Gastroesophageal sphincter (tissue), 4 donors: Measurements from ENCODE around the gene RAD51B. TPM values are rescaled to one million over a fixed set of nuclear protein-coding genes. Genes with fewer than 3 reads are reported as not detected.

Source experiments
- ATAC-seq: fragments of 150-250 bp; one replicate; pipeline ENCODE4 v1.9.1; 2016; ENCODE audit warnings: mild to moderate bottlenecking, moderate library complexity
- H3K27ac ChIP-seq, 4 donors: fragments of 200-600 bp; sonication (generic) in 3 of 4; 1 replicate in 3 of 4; 2 replicates in 1 of 4; pipeline ENCODE4 v1.5.1; 2016 to 2019
- H3K27me3 ChIP-seq: fragments of 200-600 bp; sonication (generic); one replicate; pipeline ENCODE4 v1.5.1; 2019
- H3K36me3 ChIP-seq, 2 donors: fragments of 200-600 bp; sonication (generic); one replicate each; pipeline ENCODE4 v1.5.1; 2019; ENCODE audit warnings: control low read depth in 1 of 2
- H3K4me1 ChIP-seq, 3 donors: fragments of 200-600 bp; sonication (generic); 1 replicate in 2 of 3; 2 replicates in 1 of 3; pipeline ENCODE4 v1.5.1; 2016 to 2019; ENCODE audit warnings: control low read depth in 2 of 3
- H3K4me3 ChIP-seq, 2 donors: fragments of 200-600 bp; sonication (generic); one replicate each; pipeline ENCODE4 v1.5.1; 2019; ENCODE audit warnings: mild to moderate bottlenecking in 1 of 2, moderate library complexity in 1 of 2
- H3K9me3 ChIP-seq, 3 donors: fragments of 200-600 bp; sonication (generic); one replicate each; pipeline ENCODE4 v1.5.1; 2017 to 2019; ENCODE audit warnings: control low read depth in 2 of 3
- CTCF ChIP-seq, 4 experiments: fragments of 200-600 bp in 2 of 4; fragments of 450-650 bp in 2 of 4; sonication (generic) in 1 of 4; IDR thresholded peaks; one replicate each; pipeline ENCODE4 v1.5.1; 2017 to 2019; ENCODE audit warnings: antibody characterized with exemption in 4 of 4, mild to moderate bottlenecking in 2 of 4, moderate library complexity in 2 of 4
- EP300 ChIP-seq: sonication (generic); formaldehyde crosslinking; IDR thresholded peaks from one replicate; pipeline ENCODE4 v1.6.1; 2017; ENCODE audit warnings: antibody characterized with exemption, mild to moderate bottlenecking
- POLR2A ChIP-seq, 2 donors: fragments of 450-650 bp; IDR thresholded peaks; one replicate each; pipeline ENCODE4 v1.6.1; 2017; ENCODE audit warnings: antibody characterized with exemption in 2 of 2, mild to moderate bottlenecking in 2 of 2, moderate library complexity in 1 of 2
- POLR2AphosphoS5 ChIP-seq: sonication (generic); formaldehyde crosslinking; IDR thresholded peaks from one replicate; pipeline ENCODE4 v1.6.1; 2017; ENCODE audit warnings: antibody characterized with exemption
- WGBS, 2 donors: methylation state at CpG; one replicate each; pipeline ENCODE4 v1.1.5; 2018; ENCODE audit warnings: low coverage in 1 of 2; 5-methylcytosine and 5-hydroxymethylcytosine counted together
- total RNA-seq, 4 donors: library from RNA; depleted of rRNA; stranded (reverse); fragments of >200 nt; gene quantifications; one replicate each; pipeline ENCODE4 v1.1.0, GENCODE V29; 2016

Gene RAD51B
- total RNA-seq, 4 donors from 2014 or later: 5.1 to 7.0 (median 6.0) TPM

- ATAC-seq: no peak
- TF ChIP-seq POLR2A (IDR thresholded peaks at IDR 0.05) (no peak), EP300 (no peak), POLR2AphosphoS5 (no peak), CTCF (IDR thresholded peaks at IDR 0.05) (no peak)
- H3K9me3 ChIP-seq: no peaks in the 10 kb centered on the region
- H3K36me3 ChIP-seq: no peaks in the 10 kb centered on the region
- 56 to 93% methylated on average over 1 of the region's 1 CpG for WGBS, 2 donors
- peaks cover 8 to 59% (median 11%) of the 10 kb centered on the region in 3 donors for H3K4me1 ChIP-seq
- no peaks in the 10 kb centered on the region for H3K27me3 ChIP-seq
- H3K27ac ChIP-seq: peak overlapping the region in 1 of 4 donors; percentile 12
- H3K4me3 ChIP-seq: no peak overlapping the region
Observed at GRCh38 chr14:68404146-68404527, 584.6 kb downstream of the RAD51B start.

DNA sequence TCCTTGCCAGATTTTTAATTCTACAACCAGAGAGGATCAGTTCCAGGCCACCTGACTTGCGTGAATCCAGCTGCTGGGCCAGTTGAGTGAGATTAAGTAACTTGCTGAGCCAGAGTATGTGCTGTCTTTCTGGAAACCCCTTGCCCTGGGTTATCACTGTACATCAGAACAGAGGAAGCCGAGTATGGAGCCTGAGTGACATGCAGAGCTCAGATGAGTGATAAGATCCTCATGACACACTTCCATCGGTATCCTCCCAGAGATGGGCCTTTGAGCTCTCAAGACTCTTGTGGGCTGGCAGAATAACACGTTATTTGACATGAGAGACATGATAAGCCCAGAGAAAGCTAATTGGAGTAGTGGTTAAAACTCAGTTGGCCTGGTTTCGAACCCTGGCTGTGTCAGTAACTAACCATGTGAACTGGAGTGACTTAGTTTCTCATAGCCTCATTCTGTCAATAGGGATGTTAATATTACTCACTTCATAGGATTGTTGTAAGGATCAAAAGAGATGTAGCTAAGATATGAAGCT lies 585.1 kb downstream of the RAD51B start:
- no peaks in the 10 kb centered on the region for H3K27me3 ChIP-seq
- 74 to 92% methylated on average over 2 to 5 of the region's 5 CpGs for WGBS, 2 donors
- no peaks in the 10 kb centered on the region for H3K9me3 ChIP-seq
- no peak overlapping the region for H3K4me3 ChIP-seq
- H3K4me1 ChIP-seq: peaks cover 8 to 55% (median 11%) of the 10 kb centered on the region in 3 donors
- TF ChIP-seq CTCF (IDR thresholded peaks at IDR 0.05): no peak
- TF ChIP-seq POLR2A (IDR thresholded peaks at IDR 0.05): no peak
- TF ChIP-seq EP300: no peak
- no peak for TF ChIP-seq POLR2AphosphoS5
- H3K36me3 ChIP-seq: no peaks in the 10 kb centered on the region
- no peak for ATAC-seq
- peak overlapping the region in 1 of 4 donors; percentile 12 for H3K27ac ChIP-seq

- Histone ChIP-seq H3K27ac (no peak overlapping the region), H3K36me3 (no peaks in the 10 kb centered on the region), H3K9me3 (no peaks in the 10 kb centered on the region), H3K4me1 (peaks cover 6 to 48% (median 8%) of the 10 kb centered on the region in 3 donors), H3K27me3 (no peaks in the 10 kb centered on the region), H3K4me3 (no peak overlapping the region)
- 60 to 62% methylated on average over 1 of the region's 1 CpG for WGBS, 2 donors
- ATAC-seq: no peak
- TF ChIP-seq EP300 (no peak), CTCF (IDR thresholded peaks at IDR 0.05) (no peak), POLR2A (IDR thresholded peaks at IDR 0.05) (no peak), POLR2AphosphoS5 (no peak)
Observed at GRCh38 chr14:68405961-68406360, 586.4 kb downstream of the RAD51B start.

GRCh38 chr14:68407285-68407684 lies 587.7 kb downstream of the RAD51B start:
- H3K4me3 ChIP-seq: no peak overlapping the region
- no peak overlapping the region for H3K27ac ChIP-seq
- H3K27me3 ChIP-seq: no peaks in the 10 kb centered on the region
- WGBS, 2 donors: 100% methylated on average over 1 of the region's 1 CpG
- H3K4me1 ChIP-seq: peaks cover 3 to 35% (median 8%) of the 10 kb centered on the region in 3 donors
- no peak for ATAC-seq
- TF ChIP-seq POLR2AphosphoS5 (no peak), CTCF (IDR thresholded peaks at IDR 0.05) (no peak), POLR2A (IDR thresholded peaks at IDR 0.05) (no peak), EP300 (no peak)
- H3K36me3 ChIP-seq: no peaks in the 10 kb centered on the region
- H3K9me3 ChIP-seq: no peaks in the 10 kb centered on the region

GRCh38 chr14:68407825-68408224 lies 588.2 kb downstream of the RAD51B start:
- TF ChIP-seq POLR2AphosphoS5: no peak
- TF ChIP-seq CTCF (IDR thresholded peaks at IDR 0.05): no peak
- TF ChIP-seq EP300: no peak
- no peak for TF ChIP-seq POLR2A (IDR thresholded peaks at IDR 0.05)
- no peak overlapping the region for H3K4me3 ChIP-seq
- 96 to 100% methylated on average over 1 of the region's 1 CpG for WGBS, 2 donors
- no peaks in the 10 kb centered on the region for H3K36me3 ChIP-seq
- no peaks in the 10 kb centered on the region for H3K27me3 ChIP-seq
- H3K27ac ChIP-seq: no peak overlapping the region
- ATAC-seq: no peak
- H3K9me3 ChIP-seq: no peaks in the 10 kb centered on the region
- H3K4me1 ChIP-seq: peaks cover 3 to 31% (median 4%) of the 10 kb centered on the region in 3 donors
